Measurements from ENCODE around the gene ABCG1.

ABCG1 gene

GRCh38 chr21:42216726-42217572 lies 2.0 kb upstream of the ABCG1 start:
- DNase-seq, result no peak

DNA sequence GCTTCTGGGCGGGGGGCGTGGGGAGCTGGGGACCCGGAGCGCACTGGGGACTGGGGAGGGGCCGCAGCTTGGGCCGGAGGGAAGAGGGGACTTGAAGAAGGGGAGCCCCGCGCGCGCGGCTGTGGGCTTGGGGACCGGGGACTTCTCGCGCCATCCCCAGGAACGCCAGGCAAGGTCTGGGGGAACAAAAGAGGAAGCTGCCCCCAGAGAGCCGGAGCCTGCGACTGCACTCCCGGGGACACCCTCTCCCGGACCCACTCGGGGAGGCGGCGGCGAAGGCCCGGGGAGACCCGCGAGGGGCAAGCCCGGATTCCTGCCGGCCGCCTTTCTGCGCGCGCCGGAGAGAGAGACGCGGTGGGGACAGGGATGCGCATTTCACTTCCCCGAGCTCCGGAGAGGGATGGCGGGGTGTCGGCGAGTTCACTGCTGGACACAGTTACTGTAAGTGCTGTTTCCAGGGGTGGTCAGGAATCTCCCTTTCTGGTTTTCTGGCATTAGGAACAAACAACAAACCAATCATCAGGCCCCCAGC lies 732 bp downstream of the ABCG1 start:
- peak; percentile 29 for DNase-seq

GRCh38 chr21:42220138-42220701 lies 1.3 kb downstream of the ABCG1 start:
- peak; percentile 54 for DNase-seq

DNA sequence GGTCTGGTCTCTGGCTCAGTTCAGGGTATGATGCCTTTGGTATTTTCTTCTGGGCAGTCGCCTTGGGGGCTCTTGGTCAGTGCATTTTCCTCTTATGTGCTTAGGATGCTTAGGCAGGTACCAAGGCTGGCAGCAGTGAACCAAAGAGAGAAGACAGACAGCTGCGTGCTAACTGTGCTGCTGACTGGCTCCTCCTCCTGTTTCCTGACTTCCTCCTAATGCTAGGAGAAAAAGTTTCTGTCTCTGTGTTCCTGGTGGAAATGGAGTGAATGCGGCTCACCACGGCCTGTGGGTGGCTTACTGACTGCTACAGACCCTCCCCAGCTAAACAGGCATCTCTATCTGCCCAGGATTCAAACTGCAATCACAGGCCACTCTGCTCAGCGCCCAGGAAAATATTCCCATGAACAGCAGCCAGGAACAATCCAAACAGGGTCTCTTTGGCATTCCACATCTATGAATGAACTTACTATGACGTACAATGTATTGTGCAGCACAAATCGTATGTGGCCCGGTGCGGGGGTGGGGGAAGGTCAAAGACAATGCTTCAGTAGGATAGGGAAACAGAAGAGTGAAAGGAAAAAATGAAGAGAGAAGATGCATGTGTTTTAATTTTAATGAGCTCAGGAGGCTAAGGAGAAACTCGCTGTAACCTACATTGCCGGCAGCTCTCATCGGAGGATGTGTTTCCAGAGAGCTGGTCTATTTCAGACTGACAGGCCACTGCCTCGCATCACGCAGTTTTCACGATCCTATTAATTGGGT lies 2.8 kb downstream of the ABCG1 start:
- DNase-seq, result no peak

GRCh38 chr21:42222386-42222785 lies 3.4 kb downstream of the ABCG1 start:
- no peak for DNase-seq

- DNase-seq, result no peak
Observed at GRCh38 chr21:42222821-42223390, 4.0 kb downstream of the ABCG1 start.

GRCh38 chr21:42223826-42224575 lies 5.1 kb downstream of the ABCG1 start:
- no peak for DNase-seq

DNA sequence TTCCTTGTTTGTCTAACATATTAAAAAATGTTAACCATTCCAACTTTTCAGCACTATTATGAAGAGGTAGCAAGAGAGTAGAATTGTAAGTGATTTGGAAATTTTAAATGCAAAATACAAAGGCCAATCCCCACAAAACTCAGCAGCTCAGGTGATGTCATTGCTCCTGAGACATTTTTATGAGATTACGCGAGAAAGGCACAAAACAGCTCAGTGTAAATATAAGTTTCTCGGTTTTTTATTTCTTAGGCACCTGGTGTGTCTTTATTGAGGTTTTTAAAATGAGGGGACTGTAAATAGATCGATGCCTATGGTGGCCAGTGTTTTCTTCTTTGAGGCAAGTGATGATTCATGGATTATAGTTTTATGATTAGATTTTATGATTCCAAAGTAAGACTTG lies 6.1 kb downstream of the ABCG1 start:
- no peak for DNase-seq

DNA sequence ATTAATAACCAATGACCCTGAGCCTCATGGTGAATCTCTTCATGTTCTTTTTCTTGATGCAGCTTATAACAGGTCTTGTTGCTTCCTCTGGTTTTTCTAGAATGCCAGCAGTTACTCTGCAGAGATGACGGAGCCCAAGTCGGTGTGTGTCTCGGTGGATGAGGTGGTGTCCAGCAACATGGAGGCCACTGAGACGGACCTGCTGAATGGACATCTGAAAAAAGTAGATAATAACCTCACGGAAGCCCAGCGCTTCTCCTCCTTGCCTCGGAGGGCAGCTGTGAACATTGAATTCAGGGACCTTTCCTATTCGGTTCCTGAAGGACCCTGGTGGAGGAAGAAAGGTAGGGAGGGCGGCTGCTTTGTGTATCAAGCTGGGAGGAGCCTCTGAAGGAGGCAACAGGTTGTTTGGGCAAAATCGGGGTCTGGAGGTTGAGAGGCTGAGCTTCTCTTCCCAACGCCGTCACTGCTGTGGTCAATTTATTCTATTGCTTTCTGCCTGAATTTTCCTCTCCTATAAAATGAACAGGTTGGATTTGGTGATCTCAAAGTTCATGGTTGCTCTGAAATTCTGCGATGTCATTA lies 6.7 kb downstream of the ABCG1 start:
- no peak for DNase-seq

DNA sequence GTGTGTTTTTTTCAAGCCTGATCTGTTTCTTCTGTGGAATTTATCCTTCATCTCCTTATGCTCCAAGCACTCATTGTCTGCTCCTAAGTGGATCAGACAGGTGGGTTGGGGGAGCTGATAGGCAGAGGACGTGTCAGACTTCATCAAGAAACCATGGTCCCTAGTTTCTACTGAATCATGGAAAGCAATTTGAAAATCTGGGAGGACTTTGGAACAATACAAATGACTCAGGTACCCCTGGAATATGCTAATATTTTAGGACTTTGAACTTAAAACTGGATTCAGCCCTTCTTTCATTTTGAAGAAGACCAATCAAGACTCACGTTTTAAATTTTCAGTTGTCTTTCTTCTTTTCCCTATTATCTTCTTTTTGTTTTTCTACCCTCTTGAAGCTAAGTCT lies 7.7 kb downstream of the ABCG1 start:
- no peak for DNase-seq

- DNase-seq, result peak; percentile 89
Observed at GRCh38 chr21:42227909-42228708, 9.2 kb downstream of the ABCG1 start.

DNA sequence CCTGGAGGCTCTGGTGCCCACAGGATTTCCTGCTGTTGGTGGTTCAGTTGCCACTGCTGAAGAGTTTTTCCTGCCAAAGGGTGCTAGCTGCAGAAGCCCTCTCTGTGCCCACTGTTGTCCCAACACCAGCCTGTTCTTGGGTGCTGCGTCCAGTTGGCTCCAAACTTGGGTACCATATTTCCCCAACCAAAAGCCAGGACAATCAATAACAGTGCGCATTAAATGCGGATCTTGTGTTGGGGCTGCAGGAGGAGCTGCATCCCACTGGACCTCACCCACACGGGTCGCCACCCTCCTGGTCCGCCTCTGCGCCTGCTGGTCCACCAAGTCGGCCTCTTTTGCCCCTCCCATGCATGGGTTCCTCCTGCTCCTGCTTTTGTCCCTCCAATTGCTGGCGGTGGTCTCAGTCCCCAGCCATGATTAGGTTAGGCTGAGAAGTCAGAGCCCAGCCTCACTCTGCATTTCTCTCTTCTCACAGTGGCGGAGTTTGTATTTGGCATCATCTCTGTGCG lies 9.8 kb downstream of the ABCG1 start:
- DNase-seq, result no peak

DNA sequence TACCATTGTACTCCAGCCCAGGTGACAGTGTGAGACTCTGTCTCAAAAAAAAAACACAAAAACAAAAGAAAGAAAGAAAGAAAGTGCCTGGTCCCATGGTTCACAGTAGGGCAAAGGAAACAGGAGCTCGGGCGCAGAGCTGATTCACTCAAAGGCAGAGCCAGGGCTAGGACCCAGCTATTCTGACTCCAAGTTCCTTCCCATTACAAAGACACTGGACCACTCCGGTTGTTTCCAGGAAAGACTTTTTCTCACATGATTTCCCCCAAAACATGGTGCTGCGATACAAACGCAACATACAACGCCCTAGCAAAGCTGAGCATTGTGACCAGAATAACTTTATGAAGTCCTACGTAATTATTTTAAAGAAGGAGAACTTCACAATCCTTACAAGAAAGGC lies 10.7 kb downstream of the ABCG1 start:
- no peak for DNase-seq

GRCh38 chr21:42230178-42230577 lies 11.2 kb downstream of the ABCG1 start:
- no peak for DNase-seq

GRCh38 chr21:42230636-42231035 lies 11.7 kb downstream of the ABCG1 start:
- no peak for DNase-seq

GRCh38 chr21:42231756-42232155 lies 12.8 kb downstream of the ABCG1 start:
- no peak for DNase-seq

DNA sequence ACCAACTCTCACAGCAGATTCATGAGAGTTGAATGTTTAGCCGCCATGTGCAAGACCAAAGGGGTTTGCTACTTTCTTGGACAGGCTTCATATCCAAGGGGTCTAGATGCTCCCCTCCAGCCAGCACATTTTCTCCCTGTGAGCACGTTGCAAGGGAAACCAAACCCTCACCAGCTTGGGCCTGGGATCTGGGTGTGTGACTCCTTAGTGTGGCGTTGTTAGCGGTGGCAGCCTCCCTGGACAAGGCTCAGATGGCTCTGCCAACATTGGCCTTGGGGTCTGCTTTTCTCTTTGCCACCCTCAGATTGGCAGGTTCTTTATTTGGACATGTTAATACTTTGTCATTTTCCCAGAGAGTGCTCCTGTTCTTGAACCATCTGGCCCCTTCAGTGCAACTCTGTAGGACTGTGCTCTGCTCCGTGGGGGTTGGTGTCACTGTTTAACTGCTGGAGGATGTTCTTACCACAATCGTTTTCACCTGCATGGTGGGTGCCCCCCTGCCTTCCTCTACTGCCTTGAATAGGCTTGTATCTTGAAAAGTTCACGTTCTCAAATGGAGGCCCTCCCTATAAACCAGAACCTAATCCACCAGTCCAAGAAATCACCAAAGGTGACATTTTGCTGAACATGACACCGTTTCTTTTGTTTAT lies 13.4 kb downstream of the ABCG1 start:
- DNase-seq, result no peak

DNA sequence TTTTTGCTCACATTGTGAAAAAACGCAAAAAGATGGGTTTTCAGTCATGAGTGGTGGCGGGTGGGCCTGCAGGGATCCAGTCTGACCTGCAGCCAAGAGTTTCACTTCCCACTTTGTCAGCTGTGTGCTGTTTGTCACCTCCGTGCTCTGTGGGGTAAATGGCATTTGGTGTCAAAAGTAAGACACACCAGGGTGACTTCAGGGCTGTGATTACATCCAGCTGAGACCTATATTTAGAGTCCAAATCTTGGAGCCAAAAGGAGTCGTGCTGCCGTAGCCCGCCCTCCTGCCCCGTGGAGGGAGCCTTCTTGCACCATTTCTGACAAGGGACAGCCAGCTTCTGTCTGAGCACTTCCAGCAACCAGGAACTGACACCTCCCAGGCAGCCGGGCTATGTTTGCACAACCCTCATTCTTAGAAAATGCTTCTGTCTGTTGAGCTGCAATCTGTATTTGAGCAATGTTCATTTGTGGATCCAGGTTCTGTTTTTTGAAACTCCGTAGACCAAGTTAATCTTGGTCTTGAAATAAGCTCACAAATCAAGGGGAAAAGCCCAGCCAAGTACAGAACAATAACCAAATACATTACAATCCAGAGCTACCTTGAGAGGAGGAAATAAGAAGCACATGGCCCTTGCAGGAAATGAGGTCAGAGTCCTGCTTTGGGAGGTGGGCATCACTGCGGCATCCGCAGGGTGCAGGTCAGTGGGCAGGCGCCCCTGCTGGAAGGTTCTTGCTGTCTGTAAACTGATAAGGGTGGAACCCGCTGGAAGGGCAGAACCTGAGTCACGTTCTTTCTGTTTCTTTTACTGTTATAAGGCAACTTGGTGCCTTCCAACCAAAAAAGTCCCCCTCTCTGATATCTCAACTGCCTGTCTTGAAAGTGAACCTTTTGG lies 14.4 kb downstream of the ABCG1 start:
- DNase-seq, result peak; percentile 75

DNA sequence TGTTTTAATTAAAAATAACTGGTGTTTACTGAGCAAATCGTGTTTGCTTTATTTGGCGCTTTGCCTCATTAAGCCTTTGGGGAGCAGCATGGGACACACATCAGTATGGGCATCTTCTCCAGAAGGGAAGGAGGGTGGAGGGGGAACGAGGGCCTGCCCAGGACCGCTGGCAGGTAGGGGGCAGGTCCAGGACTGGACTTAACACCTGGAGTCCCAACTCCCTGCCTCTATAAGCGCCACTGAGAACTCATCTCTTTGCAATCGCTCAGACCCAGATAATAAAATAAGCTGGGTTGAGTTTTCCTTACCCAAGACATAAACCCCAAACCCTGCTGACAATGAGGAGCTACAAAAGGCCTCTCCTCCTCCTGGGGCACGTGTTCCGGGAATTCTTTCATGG lies 15.1 kb downstream of the ABCG1 start:
- DNase-seq, result no peak

Measured in activated naive CD4-positive, alpha-beta T cell treated with anti-CD3 and anti-CD28 coated beads, Interleukin-2, amount 50 U/mL, for 16 hours (primary cell).